ENCODE measurements around the gene PIGU. TPM values are rescaled to one million over a fixed set of nuclear protein-coding genes. Genes with fewer than 3 reads are reported as not detected.

The PIGU gene
- total and polyA plus RNA-seq, 2 of the 13 experiments (the other 11 are each of a cell fraction or from before 2014, with no cell fraction given), result 45.5 to 231 TPM

- TF ChIP-seq ESRRA (CRISPR knock-in tag; IDR thresholded peaks at IDR 0.05; ENCODE audit: low read depth), result 0 out of 2 replicates have a peak, but pooled peaks have one; percentile 58
- TF ChIP-seq ZNF362 (CRISPR knock-in tag; IDR thresholded peaks at IDR 0.05; ENCODE audit: borderline replicate concordance), result no peak
- peak; percentile 82 for TF ChIP-seq FOSL2 (CRISPR knock-in tag; IDR thresholded peaks at IDR 0.05)
- TF ChIP-seq SAP130 (CRISPR knock-in tag; IDR thresholded peaks at IDR 0.05; ENCODE audit: low read depth), result peak; percentile 37; the same call in 1 of the 2 replicates
- no peak for TF ChIP-seq SOX13 (IDR thresholded peaks at IDR 0.05)
- TF ChIP-seq SOX13 (CRISPR knock-in tag; conservative IDR thresholded peaks at IDR 0.05 in 1 of 2, IDR thresholded peaks at IDR 0.05 in 1 of 2), result peak in 1 of 2 experiments; percentile 14; a peak in 1 of 4 replicates
- TF ChIP-seq ZNF629 (CRISPR knock-in tag; conservative IDR thresholded peaks at IDR 0.05), result 0 out of 2 replicates have a peak, but pooled peaks have one; percentile 16
- TF ChIP-seq TARDBP (CRISPR knock-in tag; IDR thresholded peaks at IDR 0.05), result 0 out of 2 replicates have a peak, but pooled peaks have one; percentile 30
- peak; percentile 27; the same call in 1 of the 2 replicates for TF ChIP-seq JUND (CRISPR knock-in tag; IDR thresholded peaks at IDR 0.05)
- 0 out of 2 replicates have a peak, but pooled peaks have one; percentile 34 for TF ChIP-seq PPARG (CRISPR knock-in tag; conservative IDR thresholded peaks at IDR 0.05)
- 0 out of 4 replicates have a peak, but pooled peaks have one; percentile 38 to 59 for TF ChIP-seq NR2F1 (CRISPR knock-in tag; IDR thresholded peaks at IDR 0.05)
These were observed 94.0 kb downstream of the PIGU start (continued) for GRCh38 chr20:34582911-34583310.

- ATAC-seq, result no peak
- no peak overlapping the region for H3K4me3 ChIP-seq (replicated peaks in 1 of 3; ENCODE audit: insufficient read depth in 1 of 3, low read depth in 2 of 3, low read length in 3 of 3)
- in situ Hi-C loops (cut with HindIII; ENCODE audit: extremely low pct_ligation_motif_present, low pct_unique_long_range_greater_than_20kb), result no loop called here
- no peak overlapping the region for H3K27ac ChIP-seq (ENCODE audit: extremely low read length, insufficient read depth, low read length)
- H3K4me2 ChIP-seq (ENCODE audit: low read depth, low read length), result no peak overlapping the region
- WGBS (ENCODE audit: low lambda C conversion rate), result 96% methylated on average over 4 of the region's 4 CpGs
- no peaks in the 10 kb centered on the region for H3K27me3 ChIP-seq (ENCODE audit: control insufficient read depth in 1 of 2, insufficient read depth in 2 of 2, low read length in 2 of 2)
- H3K9me3 ChIP-seq (ENCODE audit: low read length), result no peaks in the 10 kb centered on the region
- no peak for FAIRE-seq
- no TSS peak for BruUV-seq (replicated peaks)
- peaks cover 34% of the 10 kb centered on the region for H3K4me1 ChIP-seq (ENCODE audit: insufficient read depth, low read length)
- DNase-seq (ENCODE audit: low spot score), result no peak
- ChIA-PET POLR2A (interaction anchor here (0.9 to 1.6 kb wide), 3 partner anchors 9 to 95 kb away, joined by 3 to 6 read pairs (median 4); partner anchors contain the start of gene PIGU), CTCF (ENCODE audit: low intra/inter-chr PET ratio, low total read pairs) (no interaction called here)
- no peaks in the 10 kb centered on the region for H3K79me2 ChIP-seq (ENCODE audit: insufficient read depth, low read length)
- H2AFZ ChIP-seq (ENCODE audit: low read length), result no peak overlapping the region
- H3K9ac ChIP-seq (ENCODE audit: insufficient read depth, low read depth, low read length), result no peak overlapping the region
- H3K36me3 ChIP-seq (replicated peaks in 1 of 2; ENCODE audit: control insufficient read depth in 1 of 2, insufficient read depth in 2 of 2, low read length in 2 of 2), result peaks cover 22 to 73% of the 10 kb centered on the region in 2 experiments
- H4K20me1 ChIP-seq (ENCODE audit: insufficient read depth, low read length), result no peaks in the 10 kb centered on the region
- intact Hi-C loops (cut with micrococcal nuclease; ENCODE audit: unreplicated experiment), result no loop called here
- no peak for TF ChIP-seq ZNF772 (CRISPR knock-in tag; IDR thresholded peaks at IDR 0.05)
- TF ChIP-seq ZNF841 (CRISPR knock-in tag; IDR thresholded peaks at IDR 0.05; ENCODE audit: borderline replicate concordance), result no peak
- TF ChIP-seq PAWR (CRISPR knock-in tag; IDR thresholded peaks at IDR 0.05; ENCODE audit: borderline replicate concordance), result no peak
- TF ChIP-seq ZNF615 (CRISPR knock-in tag; IDR thresholded peaks at IDR 0.05; ENCODE audit: borderline replicate concordance), result no peak
- TF ChIP-seq PAF1 (CRISPR knock-in tag; IDR thresholded peaks at IDR 0.05), result no peak
- no peak for TF ChIP-seq ZNF563 (CRISPR knock-in tag; IDR thresholded peaks at IDR 0.05)
- TF ChIP-seq MIER3 (CRISPR knock-in tag; IDR thresholded peaks at IDR 0.05; ENCODE audit: borderline replicate concordance), result no peak
- no peak for TF ChIP-seq HMG20B (CRISPR knock-in tag; conservative IDR thresholded peaks at IDR 0.05)
- TF ChIP-seq MTF2 (CRISPR knock-in tag; IDR thresholded peaks at IDR 0.05; ENCODE audit: borderline replicate concordance), result no peak
These were observed 94.7 kb downstream of the PIGU start for GRCh38 chr20:34582221-34582620.
